Ovary (tissue), 9 donors: ENCODE measurements around the gene AGMO. TPM values are rescaled to one million over a fixed set of nuclear protein-coding genes. Genes with fewer than 3 reads are reported as not detected.

Experiments used
- DNase-seq, 5 donors: peaks; one replicate each; pipeline ENCODE4 v3.0.0-alpha.2; 2019 to 2020
- H3K27ac ChIP-seq, 2 donors: fragments of 200-600 bp; one replicate each; pipeline versions ENCODE4 v1.5.1 to v1.8.0; 2019 to 2022
- H3K27me3 ChIP-seq: fragments of 200-600 bp; one replicate; pipeline ENCODE4 v1.8.0; 2022
- H3K36me3 ChIP-seq: fragments of 200-600 bp; sonication (generic); one replicate; pipeline ENCODE4 v1.5.1; 2019
- H3K4me1 ChIP-seq: one replicate; pipeline ENCODE4 v1.8.1; 2013; ENCODE audit warnings: mild to moderate bottlenecking, moderate library complexity; ENCODE audit not compliant: insufficient read depth
- H3K4me3 ChIP-seq: fragments of 200-600 bp; sonication (generic); one replicate; pipeline ENCODE4 v1.5.1; 2017
- H3K9me3 ChIP-seq, 2 donors: fragments of 200-600 bp in 1 of 2; sonication (generic) in 1 of 2; one replicate each; pipeline versions ENCODE4 v1.5.1 to v1.8.1; 2013 to 2019; ENCODE audit warnings: mild to moderate bottlenecking in 1 of 2, moderate library complexity in 1 of 2
- CTCF ChIP-seq, 3 donors: fragments of 450-650 bp in 2 of 3; fragments of 200-600 bp in 1 of 3; IDR thresholded peaks; one replicate each; pipeline versions ENCODE4 v1.5.1 to v1.8.0; 2016 to 2022; ENCODE audit warnings: antibody characterized with exemption in 3 of 3, mild to moderate bottlenecking in 1 of 3
- EP300 ChIP-seq: sonication (generic); formaldehyde crosslinking; IDR thresholded peaks from one replicate; pipeline ENCODE4 v1.6.1; 2017; ENCODE audit warnings: antibody characterized with exemption
- POLR2A ChIP-seq: fragments of 450-650 bp; IDR thresholded peaks from one replicate; pipeline ENCODE4 v1.6.1; 2017; ENCODE audit warnings: antibody characterized with exemption, mild to moderate bottlenecking, moderate library complexity
- WGBS, 3 donors: extraction: QIAGEN DNeasy Blood & Tissue Kit in 1 of 3; methylation state at CpG; one replicate each; pipeline versions ENCODE4 v1.1.5 to v1.1.7; 2013 to 2017; 5-methylcytosine and 5-hydroxymethylcytosine counted together
- intact Hi-C, 4 donors: fragments of 100-400 bp; cut with DNase I; formaldehyde crosslinking; loops; one replicate each; pipeline versions ENCODE4 v1.11.0 to v1.15.1; 2022 to 2023
- polyA plus RNA-seq, 2 donors: library from polyadenylated mRNA; stranded (reverse); fragments of 200-250 nt in 1 of 2; fragments of 350-450 nt in 1 of 2; fragmentation: Illumina TruSeq in 1 of 2; extraction: RNeasy Lipid Tissue Mini Kit (QIAGEN cat#74804) in 1 of 2; gene quantifications; one replicate each; pipeline ENCODE4 v1.2.3, GENCODE V29; 2013 to 2014
- total RNA-seq, 7 donors: library from RNA; depleted of rRNA in 2 of 7; stranded (reverse); fragments of >200 nt in 2 of 7; fragmentation: NEBNext Ultra II Directional in 3 of 7; extraction: Animal tissue kit (Norgen Biotek cat#: 25700) in 3 of 7; gene quantifications; one replicate each; pipeline versions ENCODE4 v1.1.0 to v1.2.4, GENCODE V29; 2016 to 2023
- donor health status: DM: no; HTN: no; CAD: no; lungs with moderate emphysema.
- donor health status: DM: no; HTN: no; CAD: no.
- donor health status: Bipolar disorder and iron deficiency.
- donor health status: DM: yes; HTN: yes; CAD: no.
- donor health status: DM: no; HTN: no; CAD: no.
- donor health status: DM: yes; HTN: yes; CAD: no.

Gene AGMO
- total and polyA plus RNA-seq, 9 donors, result 0.15 to 0.44 (median 0.33) TPM; not detected in 4

GRCh38 chr7:15389073-15389472 is 172.7 kb downstream of the AGMO start:
- Histone ChIP-seq H3K4me1 (no peaks in the 10 kb centered on the region), H3K27me3 (no peaks in the 10 kb centered on the region), H3K27ac (no peak overlapping the region), H3K4me3 (no peak overlapping the region), H3K36me3 (no peaks in the 10 kb centered on the region), H3K9me3 (no peaks in the 10 kb centered on the region)
- intact Hi-C loops, result no loop called here
- DNase-seq, result no peak
- WGBS, 3 donors, result 88 to 94% (median 93%) methylated on average over 1 of the region's 1 CpG
- TF ChIP-seq POLR2A (no peak), EP300 (no peak), CTCF (IDR thresholded peaks at IDR 0.05) (no peak)

- 93 to 96% (median 94%) methylated on average over 2 of the region's 2 CpGs for WGBS, 3 donors
- intact Hi-C loops, result no loop called here
- DNase-seq, result no peak
- Histone ChIP-seq H3K9me3 (no peaks in the 10 kb centered on the region), H3K36me3 (no peaks in the 10 kb centered on the region), H3K4me3 (no peak overlapping the region), H3K27me3 (no peaks in the 10 kb centered on the region), H3K27ac (no peak overlapping the region), H3K4me1 (no peaks in the 10 kb centered on the region)
- TF ChIP-seq POLR2A, result no peak
- TF ChIP-seq EP300, result no peak
- TF ChIP-seq CTCF (IDR thresholded peaks at IDR 0.05), result no peak
Measured at GRCh38 chr7:15378494-15379145, 183.2 kb downstream of the AGMO start.

- Histone ChIP-seq H3K9me3 (no peaks in the 10 kb centered on the region), H3K27me3 (no peaks in the 10 kb centered on the region), H3K4me3 (no peak overlapping the region), H3K4me1 (no peaks in the 10 kb centered on the region), H3K27ac (no peak overlapping the region), H3K36me3 (no peaks in the 10 kb centered on the region)
- WGBS, 3 donors, result 37 to 71% (median 56%) methylated on average over 2 of the region's 2 CpGs
- DNase-seq, result no peak
- intact Hi-C loops, result no loop called here
- TF ChIP-seq POLR2A (no peak), CTCF (IDR thresholded peaks at IDR 0.05) (no peak), EP300 (no peak)
Measured at GRCh38 chr7:15376600-15376999, 185.2 kb downstream of the AGMO start.

GRCh38 chr7:15370441-15370840 is 191.4 kb downstream of the AGMO start:
- H3K27me3 ChIP-seq, result no peaks in the 10 kb centered on the region
- H3K9me3 ChIP-seq, result no peaks in the 10 kb centered on the region
- H3K27ac ChIP-seq, result no peak overlapping the region
- no peak for DNase-seq
- H3K4me3 ChIP-seq, result no peak overlapping the region
- H3K4me1 ChIP-seq, result no peaks in the 10 kb centered on the region
- intact Hi-C loops, result no loop called here
- 79 to 95% (median 79%) methylated on average over 1 of the region's 1 CpG for WGBS, 3 donors
- no peaks in the 10 kb centered on the region for H3K36me3 ChIP-seq
- TF ChIP-seq EP300, result no peak
- TF ChIP-seq CTCF (IDR thresholded peaks at IDR 0.05), result no peak
- TF ChIP-seq POLR2A, result no peak
